ENCODE results near the gene BCL2L15. TPM values are rescaled to one million over a fixed set of nuclear protein-coding genes. Genes with fewer than 3 reads are reported as not detected.
A peak's percentile ranks its signal among the peaks of the same experiment; 100 is the strongest.

The BCL2L15 gene
- total RNA-seq, 1 experiment from 2014 or later: 2.3 TPM

GRCh38 chr1:113917400-113918082, 30.2 kb upstream of the BCL2L15 start:
- no peaks in the 10 kb centered on the region for H3K9me3 Mint-ChIP-seq (ENCODE audit: unreplicated experiment)
- TF ChIP-seq CTCF (IDR thresholded peaks at IDR 0.05; ENCODE audit: unreplicated experiment): no peak
- no TSS peak for BruUV-seq (replicated peaks)
- H3K27ac Mint-ChIP-seq (ENCODE audit: low read depth, unreplicated experiment): no peak overlapping the region
- peak; percentile 60 for DNase-seq (ENCODE audit: unreplicated experiment)
- H3K36me3 Mint-ChIP-seq (ENCODE audit: insufficient read depth, unreplicated experiment): no peaks in the 10 kb centered on the region
- H3K4me1 Mint-ChIP-seq (ENCODE audit: insufficient read depth, unreplicated experiment): peaks cover 13% of the 10 kb centered on the region
- no peaks in the 10 kb centered on the region for H3K27me3 Mint-ChIP-seq (ENCODE audit: insufficient read depth, unreplicated experiment)
- ChIA-PET POLR2A (interaction anchor here (1.3 to 4.7 kb wide), 2 partner anchors 12 kb away, joined by 3 to 41 read pairs; partner anchors contain the start of genes DCLRE1B and HIPK1), CTCF (no interaction called here)
- no peak overlapping the region for H3K4me3 Mint-ChIP-seq (ENCODE audit: unreplicated experiment)
- intact Hi-C loops (cut with micrococcal nuclease): no loop called here

- no TSS peak for BruUV-seq (replicated peaks)
- H3K36me3 Mint-ChIP-seq (ENCODE audit: insufficient read depth, unreplicated experiment): no peaks in the 10 kb centered on the region
- H3K27ac Mint-ChIP-seq (ENCODE audit: low read depth, unreplicated experiment): no peak overlapping the region
- no peak overlapping the region for H3K4me3 Mint-ChIP-seq (ENCODE audit: unreplicated experiment)
- DNase-seq (ENCODE audit: unreplicated experiment): no peak
- peaks cover 13% of the 10 kb centered on the region for H3K4me1 Mint-ChIP-seq (ENCODE audit: insufficient read depth, unreplicated experiment)
- ChIA-PET CTCF (interaction anchor here (0.7 kb wide), 2 partner anchors 13 to 1106 kb away, joined by 3 to 4 read pairs; partner anchors contain the start of gene AP4B1), POLR2A (interaction anchor here (4.7 kb wide), 1 partner anchor 13 kb away, joined by 41 read pairs; the partner anchor contains the start of gene HIPK1)
- no peak for TF ChIP-seq CTCF (IDR thresholded peaks at IDR 0.05; ENCODE audit: unreplicated experiment)
- intact Hi-C loops (cut with micrococcal nuclease): no loop called here
- no peaks in the 10 kb centered on the region for H3K9me3 Mint-ChIP-seq (ENCODE audit: unreplicated experiment)
- H3K27me3 Mint-ChIP-seq (ENCODE audit: insufficient read depth, unreplicated experiment): no peaks in the 10 kb centered on the region
Observed at GRCh38 chr1:113916974-113917373, 29.6 kb upstream of the BCL2L15 start.

- peaks cover 13% of the 10 kb centered on the region for H3K4me1 Mint-ChIP-seq (ENCODE audit: insufficient read depth, unreplicated experiment)
- H3K36me3 Mint-ChIP-seq (ENCODE audit: insufficient read depth, unreplicated experiment): peaks cover 15% of the 10 kb centered on the region
- intact Hi-C loops (cut with micrococcal nuclease): no loop called here
- no TSS peak for BruUV-seq (replicated peaks)
- no peaks in the 10 kb centered on the region for H3K9me3 Mint-ChIP-seq (ENCODE audit: unreplicated experiment)
- no peak for TF ChIP-seq CTCF (IDR thresholded peaks at IDR 0.05; ENCODE audit: unreplicated experiment)
- no peak for DNase-seq (ENCODE audit: unreplicated experiment)
- no peak overlapping the region for H3K27ac Mint-ChIP-seq (ENCODE audit: low read depth, unreplicated experiment)
- no peak overlapping the region for H3K4me3 Mint-ChIP-seq (ENCODE audit: unreplicated experiment)
- H3K27me3 Mint-ChIP-seq (ENCODE audit: insufficient read depth, unreplicated experiment): no peaks in the 10 kb centered on the region
- ChIA-PET POLR2A (interaction anchor here (0.6 to 4.7 kb wide), 4 partner anchors 9 to 40 kb away, joined by 3 to 41 read pairs (median 4); partner anchors contain the start of genes DCLRE1B and HIPK1), CTCF (interaction anchor here (1.0 to 1.2 kb wide), 2 partner anchors 15 to 79 kb away, joined by 4 to 5 read pairs; partner anchors contain the start of gene HIPK1)
Observed at GRCh38 chr1:113913887-113914664, 26.7 kb upstream of the BCL2L15 start.

- no peak overlapping the region for H3K27ac Mint-ChIP-seq (ENCODE audit: low read depth, unreplicated experiment)
Observed at GRCh38 chr1:113913312-113913668, 25.9 kb upstream of the BCL2L15 start.

More at GRCh38 chr1:113913312-113913668, 25.9 kb upstream of the BCL2L15 start:
- intact Hi-C loops (cut with micrococcal nuclease): no loop called here
- POLR2A ChIA-PET: interaction anchor here (0.6 to 1.3 kb wide), 4 partner anchors 15 to 323 kb away, joined by 3 to 12 read pairs (median 4); partner anchors contain the start of gene HIPK1
- CTCF ChIA-PET: interaction anchor here (1.0 to 1.2 kb wide), 3 partner anchors 11 to 78 kb away, joined by 3 to 5 read pairs (median 4); partner anchors contain the start of gene HIPK1
- TF ChIP-seq CTCF (IDR thresholded peaks at IDR 0.05; ENCODE audit: unreplicated experiment): no peak
- no TSS peak for BruUV-seq (replicated peaks)
- Mint-ChIP-seq H3K36me3 (ENCODE audit: insufficient read depth, unreplicated experiment) (peaks cover 22% of the 10 kb centered on the region), H3K4me1 (ENCODE audit: insufficient read depth, unreplicated experiment) (peaks cover 11% of the 10 kb centered on the region), H3K9me3 (ENCODE audit: unreplicated experiment) (no peaks in the 10 kb centered on the region), H3K4me3 (ENCODE audit: unreplicated experiment) (no peak overlapping the region), H3K27me3 (ENCODE audit: insufficient read depth, unreplicated experiment) (no peaks in the 10 kb centered on the region)
- no peak for DNase-seq (ENCODE audit: unreplicated experiment)
